Central memory CD8-positive, alpha-beta T cell (primary cell): ENCODE measurements around the gene DUOXA1.
A peak's percentile ranks its signal among the peaks of the same experiment; 100 is the strongest.

ENCODE experiments used
- ATAC-seq: fragments of 150-1000 bp; cut with Tn5 transposase; replicated peaks from 2 replicates; pipeline ENCODE4 v1.10.0; 2022; ENCODE audit warnings: mild to moderate bottlenecking, moderate FRiP score, moderate number of reproducible peaks; ENCODE audit not compliant: poor library complexity, severe bottlenecking; ENCODE audit errors: extremely low read depth
- DNase-seq, 2 donors: peaks; one replicate each; pipeline ENCODE4 v3.0.0; 2021; ENCODE audit warnings: low spot score in 2 of 2
- H3K27ac Mint-ChIP-seq: one replicate; pipeline ENCODE4 v1.8.0; 2022; ENCODE audit warnings: low read depth, mild to moderate bottlenecking, moderate library complexity, mixed read lengths
- H3K27me3 Mint-ChIP-seq: one replicate; pipeline ENCODE4 v1.8.0; 2022; ENCODE audit warnings: mixed read lengths
- H3K36me3 Mint-ChIP-seq: one replicate; pipeline ENCODE4 v1.8.0; 2022; ENCODE audit warnings: mild to moderate bottlenecking, moderate library complexity, mixed read lengths; ENCODE audit not compliant: insufficient read depth
- H3K4me1 Mint-ChIP-seq: one replicate; pipeline ENCODE4 v1.8.0; 2022; ENCODE audit warnings: mixed read lengths
- H3K4me3 Mint-ChIP-seq: one replicate; pipeline ENCODE4 v1.8.0; 2022; ENCODE audit warnings: mild to moderate bottlenecking, moderate library complexity, mixed read lengths
- H3K9me3 Mint-ChIP-seq: one replicate; pipeline ENCODE4 v1.8.0; 2022; ENCODE audit warnings: mixed read lengths

The DUOXA1 gene

DNA sequence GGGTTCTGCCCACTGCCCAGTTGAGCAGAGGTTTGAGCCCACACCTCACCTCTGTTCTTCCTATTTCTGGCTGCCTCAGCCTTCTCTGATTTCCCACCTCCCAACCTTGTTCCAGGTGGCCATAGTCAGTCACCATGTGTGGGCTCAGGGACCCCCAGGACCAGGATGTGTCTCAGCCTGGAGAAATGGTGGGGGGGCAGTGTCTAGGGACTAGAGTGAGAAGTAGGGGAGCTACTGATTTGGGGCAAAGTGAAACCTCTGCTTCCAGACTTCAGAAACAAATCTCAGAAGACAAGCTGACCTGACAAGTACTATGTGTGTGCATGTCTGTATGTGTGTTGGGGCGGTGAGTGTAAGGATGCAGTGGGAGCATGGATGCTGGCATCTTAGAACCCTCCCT is 35.2 kb upstream of the DUOXA1 start:
- peak overlapping the region; percentile 88 for H3K27ac Mint-ChIP-seq
- ATAC-seq (no peak), DNase-seq (no peak)
- peak overlapping the region; percentile 78 for H3K4me3 Mint-ChIP-seq
- peaks cover 10% of the 10 kb centered on the region for H3K36me3 Mint-ChIP-seq
- no peaks in the 10 kb centered on the region for H3K9me3 Mint-ChIP-seq
- H3K4me1 Mint-ChIP-seq, result peaks cover 27% of the 10 kb centered on the region
- no peaks in the 10 kb centered on the region for H3K27me3 Mint-ChIP-seq

DNA sequence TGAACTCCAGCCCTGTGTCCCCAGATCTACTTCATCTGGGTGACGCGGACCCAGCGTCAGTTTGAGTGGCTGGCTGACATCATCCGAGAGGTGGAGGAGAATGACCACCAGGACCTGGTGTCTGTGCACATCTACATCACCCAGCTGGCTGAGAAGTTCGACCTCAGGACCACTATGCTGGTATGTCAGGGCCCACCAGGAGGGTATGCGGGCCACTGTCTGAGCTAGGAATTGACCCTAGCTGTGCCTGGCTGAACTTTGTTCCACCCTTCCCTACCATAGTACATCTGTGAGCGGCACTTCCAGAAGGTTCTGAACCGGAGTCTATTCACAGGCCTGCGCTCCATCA is 33.8 kb upstream of the DUOXA1 start:
- H3K4me3 Mint-ChIP-seq, result no peak overlapping the region
- H3K36me3 Mint-ChIP-seq, result peaks cover 9% of the 10 kb centered on the region
- H3K4me1 Mint-ChIP-seq, result peaks cover 34% of the 10 kb centered on the region
- H3K27me3 Mint-ChIP-seq, result no peaks in the 10 kb centered on the region
- H3K27ac Mint-ChIP-seq, result no peak overlapping the region
- ATAC-seq (no peak), DNase-seq (no peak)
- no peaks in the 10 kb centered on the region for H3K9me3 Mint-ChIP-seq

DNA sequence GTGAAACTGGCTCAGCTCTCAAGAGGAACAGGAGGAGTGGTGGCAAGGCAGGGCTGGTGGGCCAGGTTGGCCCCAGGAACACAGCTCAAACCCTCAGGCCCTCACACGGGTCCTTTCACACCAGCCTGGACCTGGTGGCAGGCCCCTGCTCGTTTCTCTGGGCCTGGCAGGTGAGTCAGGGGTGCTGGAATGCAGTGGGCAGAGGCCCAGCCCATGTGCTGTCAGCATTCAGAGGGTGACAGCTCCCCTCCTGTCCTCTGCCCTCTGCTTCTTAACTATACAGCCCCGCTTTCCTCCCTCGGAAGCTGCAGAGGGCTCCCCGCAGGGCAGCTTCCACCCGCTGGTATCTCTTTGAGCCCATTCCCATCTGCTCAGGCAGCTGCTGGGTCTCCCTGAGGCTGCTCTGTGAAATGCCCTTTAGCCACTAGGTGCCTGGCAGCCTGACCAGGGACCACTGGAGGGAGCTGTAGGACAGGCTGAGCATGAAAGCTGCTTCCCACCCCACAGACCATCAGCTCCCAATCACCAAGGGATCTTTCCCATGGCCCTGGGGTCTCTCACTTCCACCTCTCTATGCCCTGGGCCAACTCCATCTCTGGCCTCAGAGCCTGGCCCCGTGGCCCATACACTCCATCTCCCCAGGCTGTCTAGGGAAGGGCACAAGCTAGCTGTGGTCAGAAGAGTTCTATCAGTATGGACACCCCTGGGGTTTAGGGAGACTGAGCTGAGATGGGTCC is 33.3 kb upstream of the DUOXA1 start:
- peak in 1 of 2 donors; percentile 37 for DNase-seq
- no peak for ATAC-seq
- Mint-ChIP-seq H3K27ac (no peak overlapping the region), H3K36me3 (peaks cover 8% of the 10 kb centered on the region), H3K4me3 (no peak overlapping the region), H3K9me3 (no peaks in the 10 kb centered on the region), H3K27me3 (no peaks in the 10 kb centered on the region), H3K4me1 (peaks cover 32% of the 10 kb centered on the region)

DNA sequence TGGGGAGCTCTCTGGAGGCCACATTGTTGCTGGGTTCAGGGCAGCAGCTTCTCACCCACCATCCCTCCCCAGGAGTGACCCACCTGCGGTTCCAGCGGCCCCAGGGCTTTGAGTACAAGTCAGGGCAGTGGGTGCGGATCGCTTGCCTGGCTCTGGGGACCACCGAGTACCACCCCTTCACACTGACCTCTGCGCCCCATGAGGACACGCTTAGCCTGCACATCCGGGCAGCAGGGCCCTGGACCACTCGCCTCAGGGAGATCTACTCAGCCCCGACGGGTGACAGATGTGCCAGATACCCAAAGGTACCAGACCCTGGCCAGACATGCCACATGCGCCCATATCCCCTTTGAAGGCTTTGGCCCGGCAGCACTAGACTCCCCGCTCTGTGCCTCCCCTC is 32.0 kb upstream of the DUOXA1 start:
- no peak overlapping the region for H3K4me3 Mint-ChIP-seq
- ATAC-seq (no peak), DNase-seq (no peak)
- no peaks in the 10 kb centered on the region for H3K27me3 Mint-ChIP-seq
- H3K27ac Mint-ChIP-seq, result no peak overlapping the region
- H3K36me3 Mint-ChIP-seq, result peaks cover 5% of the 10 kb centered on the region
- H3K9me3 Mint-ChIP-seq, result no peaks in the 10 kb centered on the region
- H3K4me1 Mint-ChIP-seq, result peaks cover 32% of the 10 kb centered on the region

DNA sequence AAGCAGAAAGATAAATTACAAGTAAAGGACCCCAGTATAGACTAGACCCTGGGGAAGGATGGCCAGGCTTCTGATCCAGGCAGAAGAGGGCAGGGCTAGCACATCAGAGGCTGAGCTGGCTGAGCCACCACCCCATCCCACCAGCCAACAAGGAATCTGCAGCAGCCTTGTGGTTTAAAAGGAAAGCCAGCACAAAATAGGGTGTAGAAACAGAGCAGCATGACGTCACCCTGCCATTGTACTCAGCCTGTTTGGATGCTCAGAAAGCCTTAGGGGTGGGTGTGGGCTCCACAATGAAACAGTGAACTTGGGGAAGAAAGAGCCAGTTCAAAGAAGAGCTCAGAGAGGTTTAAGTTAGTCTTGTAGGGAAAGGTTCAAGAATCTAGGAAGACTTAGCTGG is 28.3 kb upstream of the DUOXA1 start:
- H3K4me1 Mint-ChIP-seq, result peaks cover 20% of the 10 kb centered on the region
- H3K27me3 Mint-ChIP-seq, result no peaks in the 10 kb centered on the region
- DNase-seq (no peak), ATAC-seq (no peak)
- no peaks in the 10 kb centered on the region for H3K9me3 Mint-ChIP-seq
- no peak overlapping the region for H3K4me3 Mint-ChIP-seq
- H3K36me3 Mint-ChIP-seq, result peaks cover 1% of the 10 kb centered on the region
- no peak overlapping the region for H3K27ac Mint-ChIP-seq

DNA sequence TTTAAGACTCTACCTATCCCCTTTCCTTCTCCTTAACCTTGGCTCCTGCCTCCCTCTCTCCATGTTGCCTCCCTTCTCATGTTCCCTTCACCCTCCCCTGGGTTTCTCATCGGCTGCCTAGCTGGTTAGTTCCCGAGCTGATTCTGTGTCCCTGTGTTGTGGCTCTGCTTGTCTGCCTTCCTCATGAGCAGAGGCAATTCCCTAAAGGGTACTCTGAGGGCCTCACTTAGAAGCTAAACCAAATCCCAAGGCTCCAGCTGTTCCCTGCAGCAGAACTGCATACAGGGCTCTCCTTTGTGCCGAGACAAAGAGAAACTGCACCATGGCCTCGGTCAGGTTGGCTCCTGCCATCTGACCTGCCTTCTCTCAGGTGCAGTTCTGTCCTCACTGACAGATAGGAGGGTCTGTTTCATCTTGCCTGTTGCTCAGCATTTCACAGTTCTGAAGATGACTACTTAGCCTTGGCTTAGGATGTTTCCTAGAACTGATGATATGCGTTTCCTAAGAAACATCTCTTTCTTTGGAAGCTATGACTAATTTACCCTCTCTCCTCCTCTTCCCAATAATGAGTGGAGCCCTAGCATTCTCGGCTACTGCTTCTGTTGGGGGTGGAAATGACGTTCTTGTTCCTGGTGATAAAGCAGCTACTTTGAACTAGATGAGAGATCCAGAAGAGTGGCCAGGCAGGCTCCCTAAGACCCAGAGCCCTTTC is 27.2 kb upstream of the DUOXA1 start:
- Mint-ChIP-seq H3K27me3 (no peaks in the 10 kb centered on the region), H3K9me3 (no peaks in the 10 kb centered on the region), H3K27ac (no peak overlapping the region), H3K36me3 (peaks cover 3% of the 10 kb centered on the region), H3K4me1 (peaks cover 24% of the 10 kb centered on the region), H3K4me3 (no peak overlapping the region)
- ATAC-seq, result no peak
- DNase-seq, result no peak

DNA sequence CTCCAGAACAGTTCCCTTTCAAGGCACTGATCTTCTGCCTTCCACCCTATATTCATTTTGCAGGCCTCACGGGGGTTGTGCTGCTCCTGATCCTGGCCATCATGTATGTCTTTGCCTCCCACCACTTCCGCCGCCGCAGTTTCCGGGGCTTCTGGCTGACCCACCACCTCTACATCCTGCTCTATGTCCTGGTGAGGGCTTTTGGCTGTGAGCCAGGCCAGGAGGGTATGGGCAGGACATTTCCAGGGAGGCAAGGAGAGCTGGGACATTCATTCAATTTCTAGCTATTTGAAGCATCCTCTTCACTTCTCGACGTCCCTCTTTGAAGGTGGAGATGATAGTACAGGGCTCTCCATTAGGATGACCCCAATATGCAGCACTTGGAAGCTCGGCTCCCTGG is 26.1 kb upstream of the DUOXA1 start:
- ATAC-seq (no peak), DNase-seq (no peak)
- H3K36me3 Mint-ChIP-seq, result peaks cover 3% of the 10 kb centered on the region
- no peak overlapping the region for H3K4me3 Mint-ChIP-seq
- no peaks in the 10 kb centered on the region for H3K27me3 Mint-ChIP-seq
- no peaks in the 10 kb centered on the region for H3K9me3 Mint-ChIP-seq
- peaks cover 23% of the 10 kb centered on the region for H3K4me1 Mint-ChIP-seq
- H3K27ac Mint-ChIP-seq, result no peak overlapping the region

DNA sequence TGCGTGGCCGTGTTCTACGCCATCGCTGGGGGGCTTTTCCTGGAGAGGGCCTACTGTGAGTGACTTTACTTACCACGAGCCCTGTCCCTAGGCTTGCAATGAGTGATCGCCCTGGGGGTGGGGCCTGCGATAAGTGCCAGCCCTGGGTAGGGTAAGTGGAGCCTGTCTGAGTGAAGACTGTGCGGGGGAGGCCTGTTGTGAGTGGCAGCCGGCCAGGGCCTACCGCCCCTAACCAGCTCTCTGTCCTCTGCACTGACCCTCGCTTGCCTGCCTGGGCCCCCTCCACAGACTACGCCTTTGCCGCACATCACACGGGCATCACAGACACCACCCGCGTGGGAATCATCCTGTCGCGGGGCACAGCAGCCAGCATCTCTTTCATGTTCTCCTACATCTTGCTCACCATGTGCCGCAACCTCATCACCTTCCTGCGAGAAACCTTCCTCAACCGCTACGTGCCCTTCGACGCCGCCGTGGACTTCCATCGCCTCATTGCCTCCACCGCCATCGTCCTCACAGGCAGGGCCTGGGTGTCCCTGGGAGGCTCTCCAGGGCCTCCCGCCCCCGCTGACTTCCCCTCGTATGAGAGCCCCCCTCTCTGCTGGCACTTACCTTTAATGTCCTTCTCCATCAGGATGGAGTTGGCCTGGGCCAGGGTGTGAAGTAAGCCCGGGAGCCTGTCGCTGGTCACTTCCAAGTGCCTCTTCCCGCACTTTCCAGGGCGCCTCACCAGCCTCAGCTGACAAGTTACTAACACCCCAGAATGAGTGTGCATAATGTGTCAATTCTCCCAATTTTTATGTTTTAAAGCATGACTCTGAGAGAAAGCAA is 22.5 kb upstream of the DUOXA1 start:
- Mint-ChIP-seq H3K27ac (no peak overlapping the region), H3K9me3 (no peaks in the 10 kb centered on the region), H3K27me3 (no peaks in the 10 kb centered on the region), H3K4me3 (no peak overlapping the region), H3K4me1 (peaks cover 13% of the 10 kb centered on the region), H3K36me3 (peaks cover 3% of the 10 kb centered on the region)
- DNase-seq, result no peak
- no peak for ATAC-seq

DNA sequence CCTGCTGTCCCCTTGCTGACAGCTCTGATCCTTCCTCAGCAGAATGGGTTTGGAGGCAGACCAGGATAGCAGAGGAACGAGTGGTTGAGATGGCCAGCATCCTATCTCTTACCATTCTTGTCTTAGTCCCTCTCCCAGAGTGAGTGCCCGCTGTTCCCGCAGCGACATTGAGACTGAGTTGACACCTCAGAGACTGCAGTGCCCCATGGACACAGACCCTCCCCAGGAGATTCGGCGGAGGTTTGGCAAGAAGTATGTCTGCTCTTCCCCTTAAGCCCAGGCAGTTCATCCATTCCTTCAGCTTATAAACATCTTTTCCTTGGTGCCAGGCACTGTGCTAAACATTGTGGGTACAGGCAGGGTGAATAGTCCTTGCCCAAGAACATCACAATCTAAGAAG is 21.3 kb upstream of the DUOXA1 start:
- no peak overlapping the region for H3K4me3 Mint-ChIP-seq
- no peak for DNase-seq
- peaks cover 7% of the 10 kb centered on the region for H3K4me1 Mint-ChIP-seq
- ATAC-seq, result no peak
- no peaks in the 10 kb centered on the region for H3K9me3 Mint-ChIP-seq
- H3K36me3 Mint-ChIP-seq, result peaks cover 3% of the 10 kb centered on the region
- no peaks in the 10 kb centered on the region for H3K27me3 Mint-ChIP-seq
- H3K27ac Mint-ChIP-seq, result no peak overlapping the region

DNA sequence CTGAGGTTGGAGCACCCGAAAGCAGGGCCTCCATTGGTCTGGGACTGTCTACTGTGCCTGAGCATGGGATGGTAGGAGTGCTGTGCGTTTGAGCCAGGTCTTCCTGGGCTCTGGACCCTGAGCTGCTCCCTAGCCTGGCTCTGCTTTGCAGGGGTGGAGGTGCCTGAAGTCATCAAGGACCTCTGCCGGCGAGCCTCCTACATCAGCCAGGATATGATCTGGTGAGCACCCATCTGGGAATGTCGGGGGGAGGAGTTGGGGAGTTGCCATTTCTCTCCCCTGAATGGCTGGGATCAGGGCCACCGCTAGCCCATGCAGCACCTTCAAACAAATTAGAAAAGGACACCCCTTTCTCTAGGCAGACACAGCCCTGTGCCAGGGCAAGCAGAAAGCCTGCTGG is 20.8 kb upstream of the DUOXA1 start:
- peaks cover 3% of the 10 kb centered on the region for H3K36me3 Mint-ChIP-seq
- no peak for ATAC-seq
- H3K4me1 Mint-ChIP-seq, result peaks cover 7% of the 10 kb centered on the region

DNA sequence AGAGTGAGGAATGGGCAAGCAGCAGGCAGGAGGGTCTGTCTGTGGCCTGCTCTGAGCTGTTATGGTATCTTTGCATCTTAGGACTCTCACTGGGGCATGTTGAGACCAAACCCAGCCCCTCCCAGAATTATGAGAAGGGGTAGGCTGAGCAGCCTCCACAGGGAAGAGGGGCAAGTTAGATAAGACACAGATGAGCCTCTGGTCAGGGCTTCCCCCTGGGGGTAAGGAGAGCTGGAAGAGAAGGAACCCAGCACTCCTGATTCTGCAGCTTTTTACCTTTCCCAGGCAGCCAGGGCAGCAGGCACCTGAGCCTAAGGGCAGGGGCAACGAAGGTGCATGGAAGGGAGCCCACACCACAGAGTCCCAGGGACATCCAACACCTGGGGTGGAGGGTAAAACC is 19.4 kb upstream of the DUOXA1 start:
- H3K4me3 Mint-ChIP-seq, result no peak overlapping the region
- H3K27ac Mint-ChIP-seq, result no peak overlapping the region
- H3K4me1 Mint-ChIP-seq, result peaks cover 7% of the 10 kb centered on the region
- H3K27me3 Mint-ChIP-seq, result no peaks in the 10 kb centered on the region
- H3K9me3 Mint-ChIP-seq, result no peaks in the 10 kb centered on the region
- ATAC-seq (no peak), DNase-seq (no peak)
- peaks cover 3% of the 10 kb centered on the region for H3K36me3 Mint-ChIP-seq

More for the DNA sequence above, 20.8 kb upstream of the DUOXA1 start:
- DNase-seq, result no peak
- H3K4me3 Mint-ChIP-seq, result no peak overlapping the region
- H3K9me3 Mint-ChIP-seq, result no peaks in the 10 kb centered on the region
- no peak overlapping the region for H3K27ac Mint-ChIP-seq
- no peaks in the 10 kb centered on the region for H3K27me3 Mint-ChIP-seq

DNA sequence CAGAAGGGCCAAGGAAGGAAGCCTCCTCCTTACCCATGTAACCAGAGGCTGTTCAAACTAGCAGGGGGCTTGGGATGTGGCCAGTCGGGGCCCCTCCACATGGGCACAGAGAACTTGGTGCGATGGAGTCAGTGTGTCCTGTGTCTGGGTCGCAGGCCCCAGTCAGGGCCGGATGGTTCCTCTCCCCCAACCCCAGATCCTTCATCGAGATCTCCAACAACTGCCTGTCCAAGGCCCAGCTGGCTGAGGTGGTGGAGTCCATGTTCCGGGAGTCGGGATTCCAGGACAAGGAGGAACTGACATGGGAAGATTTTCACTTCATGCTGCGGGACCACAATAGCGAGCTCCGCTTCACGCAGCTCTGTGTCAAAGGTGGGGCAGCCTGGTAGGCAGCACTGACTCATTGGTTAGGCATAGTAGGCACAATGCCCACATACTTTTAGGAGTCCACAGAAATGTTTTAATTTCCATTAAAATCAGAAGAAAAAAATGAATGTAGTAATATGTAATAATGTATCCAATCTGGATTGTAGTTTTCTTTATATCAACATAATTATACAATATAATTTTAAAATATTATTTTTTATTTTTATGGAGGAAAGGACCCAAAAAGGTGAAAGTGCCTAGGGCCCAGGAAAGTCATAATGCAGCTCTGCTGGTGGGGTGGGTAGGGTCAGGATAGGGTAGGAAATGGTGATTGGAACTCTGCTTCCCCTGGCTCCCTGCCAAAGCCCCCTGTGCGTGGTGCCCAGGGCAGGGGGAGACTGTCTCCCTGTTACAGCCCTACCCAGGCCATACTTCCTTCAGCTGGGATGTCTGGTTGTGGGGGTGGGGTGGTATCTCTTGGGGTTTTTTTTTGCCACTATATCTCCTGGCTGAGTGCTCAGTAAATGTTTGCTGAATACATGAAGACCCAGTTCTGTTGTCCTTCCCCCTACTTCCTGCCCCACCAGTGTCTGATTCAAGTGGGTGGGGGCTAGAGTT is 18.7 kb upstream of the DUOXA1 start:
- Mint-ChIP-seq H3K36me3 (peaks cover 3% of the 10 kb centered on the region), H3K27ac (no peak overlapping the region), H3K4me1 (peaks cover 7% of the 10 kb centered on the region), H3K9me3 (no peaks in the 10 kb centered on the region), H3K27me3 (no peaks in the 10 kb centered on the region), H3K4me3 (no peak overlapping the region)
- DNase-seq (no peak), ATAC-seq (no peak)
